ENCODE results near the gene PLA2G4E.
A peak's percentile ranks its signal among the peaks of the same experiment; 100 is the strongest.

Gene PLA2G4E

DNA sequence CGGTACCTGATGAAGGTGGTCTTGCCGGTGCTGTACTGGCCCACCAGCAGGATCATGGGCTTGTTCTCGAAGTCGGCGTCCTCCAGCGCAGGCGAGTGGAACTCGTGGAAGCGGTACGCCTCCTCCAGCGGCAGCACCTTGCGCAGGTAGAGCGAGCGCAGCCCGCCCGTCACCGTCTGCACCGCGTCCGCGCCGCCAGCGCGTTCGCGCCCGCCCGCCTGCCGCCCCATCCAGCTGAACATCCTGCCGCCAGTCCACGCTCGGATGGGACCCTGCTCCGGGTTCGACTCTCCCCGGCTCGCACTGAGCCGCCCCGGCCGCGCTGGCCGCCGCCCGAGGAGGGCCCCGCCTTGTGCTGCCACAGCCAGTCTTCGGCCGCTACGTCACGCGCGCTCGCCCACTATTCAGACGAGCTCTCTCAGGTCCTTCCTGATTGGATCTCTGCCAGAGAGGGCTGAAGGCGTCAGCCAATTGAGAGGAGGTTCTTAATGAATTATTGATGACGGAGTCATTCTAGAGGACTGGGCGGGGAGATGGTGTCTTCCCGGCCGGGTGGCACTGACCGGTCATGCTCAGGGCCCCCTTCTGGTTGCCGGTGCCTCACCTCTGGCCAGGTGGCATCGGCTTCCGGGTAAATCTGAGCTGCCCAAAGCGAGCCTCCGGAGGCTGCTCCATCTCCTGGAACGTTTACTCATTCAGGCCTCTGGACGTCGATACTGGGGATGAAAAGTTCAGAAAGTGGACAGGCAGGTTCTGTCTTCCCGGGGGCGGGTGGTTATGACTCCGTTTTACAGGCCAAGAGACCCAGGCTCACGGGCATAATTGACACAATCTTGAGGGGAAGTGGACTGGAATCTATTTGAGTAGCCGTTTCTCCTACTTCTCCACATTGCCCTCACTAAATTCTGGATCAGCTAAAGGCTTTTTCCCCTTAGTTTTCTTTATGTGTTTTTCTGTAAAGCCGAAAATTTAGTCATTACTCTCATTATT is 48.3 kb downstream of the PLA2G4E start, which contains the start of gene EHD4:
Gene EHD4 (minus strand): TSS at position 305 of the 990 bp plus-strand sequence. CDS start 63 bp downstream, at position 242.
- peak; percentile 99 for DNase-seq

DNA sequence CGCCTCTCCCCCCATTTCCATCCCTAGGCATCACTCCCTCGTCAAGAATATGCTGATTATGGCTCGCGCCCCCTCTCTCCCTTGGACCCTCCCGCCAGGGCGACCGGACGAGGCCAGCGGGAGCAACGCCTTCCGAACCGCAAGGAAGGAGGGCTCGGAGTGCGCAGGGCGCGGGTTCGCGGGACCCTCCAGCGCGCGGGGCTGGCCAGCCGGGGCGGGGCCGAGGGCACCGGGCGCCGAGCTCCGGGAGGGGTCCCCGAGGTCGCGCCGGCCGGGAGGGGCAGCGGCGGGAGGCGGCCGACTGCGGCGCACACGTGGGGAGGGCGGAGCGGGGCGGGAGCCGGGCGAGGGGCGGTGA is 49.0 kb downstream of the PLA2G4E start:
- DNase-seq: peak; percentile 64

- DNase-seq: peak; percentile 78
Measured at GRCh38 chr15:41971089-41971894, 49.5 kb downstream of the PLA2G4E start.

GRCh38 chr15:41970456-41970855 is 50.4 kb downstream of the PLA2G4E start:
- DNase-seq: no peak

GRCh38 chr15:41969851-41970431 is 50.9 kb downstream of the PLA2G4E start:
- DNase-seq: no peak

- no peak for DNase-seq
Measured at GRCh38 chr15:41968701-41969100, 52.1 kb downstream of the PLA2G4E start.

DNA sequence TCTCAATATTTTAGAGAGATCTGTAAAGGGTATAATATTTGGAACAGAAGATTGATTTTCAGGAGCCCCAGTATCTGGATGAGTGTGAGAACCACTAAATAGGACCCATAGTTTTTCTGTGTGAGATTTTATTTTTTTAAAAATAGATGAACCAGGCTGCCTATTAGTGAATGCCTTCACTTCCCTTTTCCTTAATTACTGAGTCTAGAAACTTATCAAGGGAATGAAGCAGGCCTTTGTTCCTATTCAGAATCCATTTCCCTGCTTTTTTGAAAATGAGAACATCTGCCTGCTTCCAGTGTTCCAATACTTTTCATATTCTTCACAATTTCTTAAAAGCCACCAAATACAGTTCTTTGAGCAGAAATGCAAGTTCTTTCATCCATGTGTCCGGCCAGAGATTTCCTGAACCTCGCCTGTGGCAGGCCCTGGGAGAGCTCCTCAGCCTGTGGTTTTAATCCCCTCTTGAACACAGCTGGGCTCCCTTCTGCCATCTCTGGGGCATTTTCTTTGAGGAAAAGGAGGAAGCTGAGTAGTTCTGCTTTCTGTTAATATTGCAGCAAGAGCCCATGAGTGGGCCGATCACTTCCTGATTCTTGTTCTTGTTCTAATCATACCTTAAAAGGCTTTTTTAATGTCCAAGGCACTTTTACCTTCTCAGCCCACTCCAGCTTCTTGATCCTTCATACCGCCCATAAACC is 53.2 kb downstream of the PLA2G4E start:
- no peak for DNase-seq

DNA sequence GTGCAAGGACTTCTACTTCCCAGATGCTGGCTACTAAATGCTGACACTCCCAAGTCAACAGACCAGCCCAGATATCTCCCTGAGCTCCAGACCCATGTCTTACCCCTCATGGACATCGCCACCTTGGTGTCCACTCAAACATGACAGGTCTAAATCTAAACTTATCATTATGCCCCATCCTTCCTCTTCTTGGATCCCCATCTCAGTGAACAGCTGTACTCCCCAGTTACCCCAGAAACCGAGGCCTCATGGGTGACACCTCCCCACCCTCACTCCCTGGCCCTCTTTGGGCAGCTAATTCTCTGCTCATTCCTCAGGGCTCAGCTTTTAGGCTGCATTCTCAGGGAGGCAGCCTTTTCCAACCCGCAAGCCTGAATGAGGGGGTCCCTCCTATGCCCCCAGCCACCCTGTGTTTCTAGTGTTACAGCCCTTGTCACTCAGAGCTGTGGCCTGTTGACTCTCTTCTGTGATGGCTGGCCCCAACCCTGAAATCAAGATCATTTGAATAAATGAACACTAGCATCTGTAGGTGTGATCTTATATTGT is 53.8 kb downstream of the PLA2G4E start:
- DNase-seq: no peak

DNA sequence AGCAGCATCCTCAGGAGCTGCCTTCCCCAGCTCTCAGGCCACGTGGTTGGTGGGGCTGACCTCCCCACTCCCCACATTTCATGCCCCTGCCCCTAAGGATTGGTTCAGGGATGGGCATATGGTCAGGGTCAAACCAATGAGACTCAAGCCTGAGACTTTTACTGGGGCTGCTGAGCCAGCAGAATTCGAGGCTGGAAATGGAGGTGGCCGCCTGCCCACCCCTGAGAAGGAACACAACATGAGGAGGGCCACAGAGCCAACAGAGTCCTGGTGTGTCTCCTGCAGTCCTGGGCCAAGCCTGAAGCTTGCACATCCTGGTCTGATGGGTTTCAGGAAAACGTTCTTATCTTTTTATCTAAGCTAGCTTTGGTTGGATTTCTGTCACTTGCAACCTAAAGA is 54.4 kb downstream of the PLA2G4E start:
- DNase-seq: no peak

DNA sequence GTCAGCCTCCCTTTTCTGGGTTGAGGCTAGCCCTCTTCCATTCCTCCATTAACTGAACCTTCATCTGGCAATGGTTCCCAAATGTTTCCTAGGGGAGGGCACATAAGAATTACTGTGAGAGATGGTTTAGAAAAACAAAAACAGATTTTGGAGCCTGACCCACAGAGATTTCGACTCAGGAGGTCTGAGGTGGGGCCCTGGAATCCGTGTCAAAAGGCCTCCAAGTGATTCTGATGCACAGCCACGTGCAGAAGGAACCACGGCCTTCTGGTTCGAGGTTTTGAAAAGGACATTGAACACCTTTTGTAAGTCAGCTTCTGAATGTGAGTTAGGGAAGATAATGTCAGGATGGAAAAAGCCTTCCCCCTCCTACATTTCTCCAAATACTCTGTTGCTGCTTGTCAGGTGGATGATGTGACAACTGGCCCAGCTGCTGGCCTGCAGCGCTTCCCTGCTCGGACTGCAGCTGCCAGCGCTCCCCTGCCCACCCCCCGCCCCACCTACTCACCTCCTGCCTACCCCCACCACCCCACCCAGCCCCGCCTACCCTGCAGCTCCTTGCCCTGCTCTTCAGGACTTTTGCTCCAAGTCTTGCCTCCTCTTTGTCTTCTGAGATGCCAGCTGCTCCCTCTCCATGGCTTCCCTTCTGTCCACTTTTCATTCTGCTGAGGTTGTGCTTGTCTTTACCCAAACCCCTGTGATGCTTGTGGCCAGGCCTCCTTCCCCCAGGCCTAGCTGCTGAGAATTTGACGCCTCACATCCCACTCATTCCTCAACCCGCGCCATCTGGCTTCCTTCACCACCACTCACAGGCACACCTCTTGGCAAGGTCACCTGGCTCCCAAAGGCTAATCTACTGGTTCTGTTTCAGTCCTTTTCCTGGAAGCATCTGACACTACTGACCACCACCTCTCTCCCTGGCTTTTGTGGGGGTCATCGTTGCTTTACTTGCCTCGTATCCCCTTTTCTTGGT is 55.1 kb downstream of the PLA2G4E start:
- DNase-seq: no peak

DNA sequence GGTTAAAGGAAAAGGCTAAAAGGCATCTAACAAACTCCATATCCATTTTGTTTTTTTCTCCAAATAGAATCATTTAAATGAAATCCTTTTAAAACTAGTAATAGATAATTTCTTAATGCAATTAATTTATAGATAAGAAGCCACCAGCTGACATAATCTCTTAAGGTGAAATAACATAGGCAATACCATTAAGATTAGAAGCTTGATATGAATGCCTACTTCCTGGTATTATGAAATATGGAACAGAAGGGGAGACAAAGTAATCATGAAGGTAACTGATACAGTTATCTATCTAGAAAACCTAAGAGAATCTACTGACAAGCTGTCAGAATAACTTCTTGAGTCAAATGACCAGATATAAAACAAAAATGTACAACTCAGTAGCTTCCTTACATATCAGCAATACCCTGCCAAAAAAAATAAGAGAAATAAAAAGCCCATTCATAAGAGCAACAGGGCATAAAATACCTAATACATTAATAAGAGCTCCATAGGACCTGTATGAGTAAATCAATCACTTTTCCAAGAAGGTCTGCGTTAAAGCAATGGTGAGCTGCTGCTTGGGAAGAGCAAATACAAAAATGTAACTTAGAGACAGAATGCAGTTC is 59.1 kb downstream of the PLA2G4E start:
- no peak for DNase-seq

DNA sequence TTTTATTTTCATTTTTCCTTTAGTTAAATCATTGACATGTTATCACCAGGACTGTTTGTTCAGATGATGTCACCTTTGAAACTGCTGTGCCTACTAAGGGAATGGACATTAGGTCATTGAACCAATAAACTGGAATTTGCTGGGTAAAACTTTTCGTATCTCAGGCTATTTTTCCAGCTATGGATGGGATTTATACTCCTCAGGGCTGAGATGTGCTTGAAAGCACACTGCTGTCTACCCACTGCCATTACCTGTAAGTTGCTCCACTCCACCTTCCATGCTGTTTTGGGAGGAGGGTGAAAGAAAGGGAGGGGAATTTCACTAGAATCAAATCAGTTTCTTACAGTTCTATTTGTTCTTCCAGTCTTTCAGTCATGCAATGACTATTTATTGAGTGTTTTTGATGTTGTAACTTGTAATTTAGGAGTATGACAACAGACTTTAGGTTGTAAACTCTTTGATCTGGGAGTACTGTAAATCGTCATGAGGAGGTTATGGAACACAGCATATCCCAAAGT is 59.8 kb downstream of the PLA2G4E start:
- peak; percentile 50 for DNase-seq

DNA sequence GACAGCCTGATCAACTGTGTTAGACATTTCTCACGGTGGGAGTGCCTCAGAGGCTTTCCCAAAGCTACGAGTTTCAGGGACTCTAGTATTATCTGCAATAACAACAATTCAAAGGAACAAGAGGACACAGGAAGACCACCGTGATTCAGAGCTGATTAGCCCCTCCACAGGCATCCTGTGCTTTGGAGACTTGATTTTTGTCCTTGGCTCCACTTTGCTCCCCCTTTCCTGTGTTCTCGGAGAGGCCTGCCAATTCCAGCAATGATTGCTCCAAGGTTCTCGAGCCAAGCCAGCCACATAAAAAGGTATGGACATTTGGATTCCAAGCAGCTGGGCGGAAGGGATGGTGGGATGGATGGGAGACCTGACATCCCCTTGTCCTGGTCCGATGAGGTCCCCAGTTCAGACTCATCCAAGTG is 62.8 kb downstream of the PLA2G4E start:
- DNase-seq: no peak

DNA sequence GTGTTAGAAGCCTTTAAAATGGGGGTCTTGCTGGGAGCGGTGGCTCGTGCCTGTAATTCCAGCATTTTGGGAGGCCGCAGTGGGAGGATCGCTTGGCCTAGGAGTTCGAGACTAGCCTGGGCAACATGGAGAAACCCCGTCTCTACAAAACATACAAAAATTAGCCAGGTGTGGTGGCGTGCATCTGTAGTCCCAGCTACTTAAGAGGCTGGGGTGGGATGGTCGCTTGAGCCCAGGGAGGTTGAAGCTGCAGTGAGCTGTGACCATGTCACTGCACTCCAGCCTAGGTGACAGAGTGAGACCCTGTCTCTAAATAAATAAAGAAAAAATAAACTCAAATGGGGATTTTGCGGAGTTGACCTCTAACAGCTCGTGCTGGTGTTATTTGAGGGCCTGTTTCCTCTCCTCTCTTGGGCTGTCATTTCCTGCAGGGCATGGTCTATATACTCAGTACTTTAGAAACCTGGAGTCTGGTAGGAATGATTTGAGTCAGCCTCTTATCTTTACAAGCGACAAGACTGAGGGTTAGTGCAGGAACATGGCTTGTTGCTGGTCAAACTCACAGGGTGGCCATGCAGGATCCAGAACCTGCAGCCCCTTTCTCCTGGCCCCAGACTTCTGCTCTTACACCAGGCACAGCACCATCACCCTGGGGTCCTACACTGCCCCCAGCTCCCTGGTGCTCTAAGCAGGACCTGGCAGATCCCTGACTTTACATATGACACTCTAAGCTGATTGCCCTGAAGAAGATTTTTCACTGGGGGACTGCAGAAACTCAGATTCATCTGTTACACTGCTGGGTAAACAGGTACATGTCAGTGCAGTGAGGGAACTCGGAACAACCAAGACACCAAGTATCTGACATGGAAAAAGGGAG is 63.6 kb downstream of the PLA2G4E start:
- no peak for DNase-seq

GRCh38 chr15:41955807-41956525 is 64.9 kb downstream of the PLA2G4E start:
- no peak for DNase-seq

DNA sequence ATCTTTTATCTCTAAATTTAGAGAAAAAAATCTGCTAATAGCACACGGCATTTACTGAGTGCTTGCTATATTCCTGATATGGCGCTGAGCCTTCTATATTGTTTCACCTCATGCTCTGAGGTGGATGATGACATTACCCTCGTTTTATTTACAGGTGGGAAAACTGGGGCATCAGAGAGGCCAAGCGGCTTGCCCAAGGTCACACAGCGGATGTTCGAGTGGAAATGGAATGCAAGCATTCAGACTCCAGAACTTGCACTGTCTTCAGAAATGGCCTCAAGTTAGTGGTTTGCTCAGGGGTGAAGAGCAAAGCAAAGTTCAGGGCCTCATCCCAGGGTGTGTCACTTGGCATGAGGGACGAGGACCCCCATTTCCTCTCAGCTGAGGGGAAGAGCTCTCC is 65.7 kb downstream of the PLA2G4E start:
- DNase-seq: no peak

DNA sequence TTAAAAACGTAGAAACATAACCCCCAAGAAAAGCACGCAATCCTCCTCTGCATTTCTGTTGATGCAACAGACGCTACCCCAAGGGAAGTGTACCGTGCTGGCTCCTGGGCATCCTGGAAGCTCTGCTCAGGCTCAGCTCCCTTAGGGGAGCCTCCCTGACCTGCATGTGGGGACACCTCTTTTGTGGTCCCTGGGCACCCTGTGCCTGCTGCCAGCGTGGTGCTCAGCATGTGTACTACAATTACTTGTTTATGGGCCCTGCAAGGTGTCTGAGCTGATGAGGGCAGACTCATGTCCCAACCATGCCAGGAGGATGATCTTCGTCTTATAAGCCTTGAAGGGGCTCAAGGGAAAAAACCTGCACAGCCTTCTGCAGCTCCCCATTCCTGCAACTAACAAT is 66.8 kb downstream of the PLA2G4E start:
- no peak for DNase-seq

DNA sequence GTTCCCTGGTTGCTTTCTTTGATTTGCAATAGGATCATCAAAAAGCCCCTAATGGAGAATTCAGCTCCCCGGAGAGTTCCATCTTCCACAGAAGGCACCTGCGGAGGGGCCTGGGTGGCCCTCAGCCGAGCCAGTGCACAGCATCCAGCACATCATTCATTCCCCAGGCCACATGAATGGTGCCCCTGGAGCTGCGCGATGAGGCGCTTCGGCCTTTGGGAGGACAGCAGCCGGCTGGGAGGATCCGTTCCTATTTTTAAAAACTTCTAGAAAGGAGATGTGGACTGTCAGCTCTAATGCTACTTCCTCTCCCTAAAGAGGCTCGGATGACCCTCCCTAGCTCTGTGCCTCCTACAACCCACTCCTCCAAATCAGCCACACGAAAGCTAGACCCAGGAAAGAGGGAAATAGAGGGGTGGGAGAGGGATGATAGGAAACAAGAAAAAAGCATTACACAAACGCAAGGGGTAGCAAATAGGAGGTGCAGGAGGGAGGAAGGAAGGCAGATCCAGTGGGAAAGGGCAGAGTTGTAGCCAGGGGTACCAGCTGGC is 68.8 kb downstream of the PLA2G4E start:
- DNase-seq: no peak
